ENCODE data around the gene NRXN3.

GRCh38 chr14:79695307-79695706 is 1525.1 kb downstream of the NRXN3 start:
- TF ChIP-seq CTCF (tag by site-specific recombination; IDR thresholded peaks at IDR 0.05): no peak
- TF ChIP-seq ZNF426 (tag by site-specific recombination; IDR thresholded peaks at IDR 0.05): no peak
- no peak for TF ChIP-seq REST (tag by site-specific recombination; IDR thresholded peaks at IDR 0.05)
- TF ChIP-seq ZNF16 (tag by site-specific recombination; IDR thresholded peaks at IDR 0.05; ENCODE audit: low read depth): no peak
- no peak for TF ChIP-seq YY1 (tag by site-specific recombination; IDR thresholded peaks at IDR 0.05)
- no peak for TF ChIP-seq ZFP37 (tag by site-specific recombination; IDR thresholded peaks at IDR 0.05)
- TF ChIP-seq, protein P1, sequence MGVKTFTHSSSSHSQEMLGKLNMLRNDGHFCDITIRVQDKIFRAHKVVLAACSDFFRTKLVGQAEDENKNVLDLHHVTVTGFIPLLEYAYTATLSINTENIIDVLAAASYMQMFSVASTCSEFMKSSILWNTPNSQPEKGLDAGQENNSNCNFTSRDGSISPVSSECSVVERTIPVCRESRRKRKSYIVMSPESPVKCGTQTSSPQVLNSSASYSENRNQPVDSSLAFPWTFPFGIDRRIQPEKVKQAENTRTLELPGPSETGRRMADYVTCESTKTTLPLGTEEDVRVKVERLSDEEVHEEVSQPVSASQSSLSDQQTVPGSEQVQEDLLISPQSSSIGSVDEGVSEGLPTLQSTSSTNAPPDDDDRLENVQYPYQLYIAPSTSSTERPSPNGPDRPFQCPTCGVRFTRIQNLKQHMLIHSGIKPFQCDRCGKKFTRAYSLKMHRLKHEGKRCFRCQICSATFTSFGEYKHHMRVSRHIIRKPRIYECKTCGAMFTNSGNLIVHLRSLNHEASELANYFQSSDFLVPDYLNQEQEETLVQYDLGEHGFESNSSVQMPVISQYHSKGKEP (tag by site-specific recombination; IDR thresholded peaks at IDR 0.05): no peak
- TF ChIP-seq ZNF169 (tag by site-specific recombination; IDR thresholded peaks at IDR 0.05): no peak
- TF ChIP-seq GLI4 (tag by site-specific recombination; IDR thresholded peaks at IDR 0.05): no peak
- TF ChIP-seq ZNF792 (tag by site-specific recombination; IDR thresholded peaks at IDR 0.05): no peak
- no peak for TF ChIP-seq ZNF274 (IDR thresholded peaks at IDR 0.05; ENCODE audit: low read length)
- no peak for TF ChIP-seq ZNF274 (tag by site-specific recombination; IDR thresholded peaks at IDR 0.05; ENCODE audit: borderline replicate concordance)
- no peak for TF ChIP-seq ZBTB48 (tag by site-specific recombination; IDR thresholded peaks at IDR 0.05)
- TF ChIP-seq MYNN (tag by site-specific recombination; IDR thresholded peaks at IDR 0.05; ENCODE audit: borderline replicate concordance): no peak
